ENCODE results near the gene SURF4.

Gene SURF4

DNA sequence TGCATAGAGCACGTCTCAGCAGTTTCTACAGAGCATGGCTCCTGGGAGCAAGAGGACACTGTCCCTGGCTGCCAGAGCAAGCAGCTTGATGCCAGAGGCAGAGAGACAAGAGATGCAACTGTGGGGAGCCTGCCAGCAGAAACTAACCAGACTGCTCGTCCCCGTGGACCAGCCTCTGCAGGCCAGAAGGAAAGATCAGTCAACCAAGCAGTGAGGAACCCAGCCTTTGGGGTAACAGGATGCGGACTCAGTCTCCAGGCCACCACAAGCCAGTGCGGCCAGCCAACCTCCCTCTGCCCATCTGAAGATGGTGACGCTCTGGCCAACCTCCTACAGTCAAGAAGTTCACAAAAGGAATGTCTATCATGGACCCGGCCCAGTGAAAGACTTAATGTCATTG lies 3.7 kb downstream of the SURF4 start:
- peaks cover under 1% of the 10 kb centered on the region for H3K36me3 ChIP-seq (ENCODE audit: insufficient read depth, low read length)
- peaks cover 48% of the 10 kb centered on the region for H3K4me1 ChIP-seq (ENCODE audit: control insufficient read depth, insufficient read depth, low read length, unreplicated experiment)
- no peak overlapping the region for H3K4me3 ChIP-seq (ENCODE audit: low read depth, low read length)
- peaks cover 91% of the 10 kb centered on the region for H3K79me2 ChIP-seq (ENCODE audit: control insufficient read depth, insufficient read depth, low read length, unreplicated experiment)
- no peaks in the 10 kb centered on the region for H3K27me3 ChIP-seq (ENCODE audit: insufficient read depth, low read length)
- H2AFZ ChIP-seq (ENCODE audit: low read length, unreplicated experiment): no peak overlapping the region
- H3K27ac ChIP-seq (ENCODE audit: low read depth, low read length): no peak overlapping the region

DNA sequence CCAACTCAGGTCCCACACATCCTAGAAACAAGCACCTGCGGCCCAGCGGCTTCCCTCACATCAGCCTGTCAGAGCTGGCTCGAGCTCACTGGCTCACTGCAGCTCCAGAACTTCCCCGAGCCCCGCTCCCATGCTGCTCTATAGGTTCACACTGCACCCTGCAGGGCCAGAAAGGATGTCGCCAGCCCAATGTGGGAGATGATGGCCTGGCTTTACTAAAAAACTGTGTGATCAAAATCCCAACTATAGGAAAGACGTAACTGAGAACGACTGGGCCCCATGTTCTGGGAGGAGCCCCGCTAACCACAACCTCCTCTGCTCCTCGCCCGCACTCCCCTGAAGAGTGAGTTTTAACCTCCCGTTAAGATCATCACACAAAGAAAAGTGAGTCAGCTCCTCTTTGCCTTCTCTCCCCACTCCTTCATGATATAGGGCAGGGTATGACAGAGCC lies 4.6 kb downstream of the SURF4 start:
- no peaks in the 10 kb centered on the region for H3K27me3 ChIP-seq (ENCODE audit: insufficient read depth, low read length)
- peaks cover 9% of the 10 kb centered on the region for H3K36me3 ChIP-seq (ENCODE audit: insufficient read depth, low read length)
- peaks cover 95% of the 10 kb centered on the region for H3K79me2 ChIP-seq (ENCODE audit: control insufficient read depth, insufficient read depth, low read length, unreplicated experiment)
- H3K4me1 ChIP-seq (ENCODE audit: control insufficient read depth, insufficient read depth, low read length, unreplicated experiment): peaks cover 48% of the 10 kb centered on the region
- H3K27ac ChIP-seq (ENCODE audit: low read depth, low read length): no peak overlapping the region
- no peak overlapping the region for H2AFZ ChIP-seq (ENCODE audit: low read length, unreplicated experiment)
- H3K4me3 ChIP-seq (ENCODE audit: low read depth, low read length): no peak overlapping the region

DNA sequence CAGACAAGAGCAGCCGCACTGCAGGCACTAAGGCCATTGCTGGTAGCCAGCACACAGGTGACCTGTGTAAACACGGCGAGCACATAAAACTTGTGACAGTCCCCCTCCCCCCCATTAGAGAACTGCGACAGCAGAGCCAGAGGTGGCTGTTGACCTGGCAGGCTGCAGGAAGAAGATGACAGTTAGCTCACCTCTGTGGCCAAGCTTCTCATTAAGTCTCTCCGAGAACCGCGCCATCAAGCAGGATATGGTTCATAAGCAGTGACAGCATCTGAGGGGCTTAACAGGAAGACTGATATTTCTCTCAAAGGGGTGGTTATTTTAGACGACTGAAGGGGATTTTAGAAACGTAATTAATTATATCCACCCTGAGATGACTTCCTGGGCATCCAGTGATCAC lies 5.2 kb downstream of the SURF4 start:
- Histone ChIP-seq H3K36me3 (ENCODE audit: insufficient read depth, low read length) (peaks cover 13% of the 10 kb centered on the region), H3K4me3 (ENCODE audit: low read depth, low read length) (no peak overlapping the region), H3K4me1 (ENCODE audit: control insufficient read depth, insufficient read depth, low read length, unreplicated experiment) (peaks cover 48% of the 10 kb centered on the region)

DNA sequence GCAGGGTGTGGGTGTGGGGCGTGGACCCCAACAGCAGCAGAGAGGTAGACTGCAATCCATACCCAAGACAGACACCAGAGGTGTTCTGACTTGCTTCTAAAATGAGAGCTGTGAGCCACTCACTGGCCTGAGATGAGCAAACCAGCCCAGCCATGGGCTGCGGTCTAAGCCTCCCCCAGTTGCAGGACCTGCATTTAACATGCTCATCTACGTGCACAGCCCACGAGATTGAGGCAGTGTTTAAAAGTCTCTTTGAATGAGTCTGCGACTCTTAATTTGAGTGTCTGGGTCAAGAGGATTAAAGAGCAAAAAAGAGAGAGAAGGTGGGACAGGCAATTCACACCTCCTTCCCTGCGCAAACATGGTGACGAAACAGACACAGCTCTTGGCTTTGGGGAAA lies 5.9 kb downstream of the SURF4 start:
- peaks cover 15% of the 10 kb centered on the region for H3K36me3 ChIP-seq (ENCODE audit: insufficient read depth, low read length)
- H3K27ac ChIP-seq (ENCODE audit: low read depth, low read length): no peak overlapping the region
- no peak overlapping the region for H3K4me3 ChIP-seq (ENCODE audit: low read depth, low read length)
- peaks cover 98% of the 10 kb centered on the region for H3K79me2 ChIP-seq (ENCODE audit: control insufficient read depth, insufficient read depth, low read length, unreplicated experiment)
- H2AFZ ChIP-seq (ENCODE audit: low read length, unreplicated experiment): no peak overlapping the region
- H3K4me1 ChIP-seq (ENCODE audit: control insufficient read depth, insufficient read depth, low read length, unreplicated experiment): peaks cover 48% of the 10 kb centered on the region
- H3K27me3 ChIP-seq (ENCODE audit: insufficient read depth, low read length): no peaks in the 10 kb centered on the region

More for the DNA sequence above, 5.2 kb downstream of the SURF4 start:
- no peak overlapping the region for H3K27ac ChIP-seq (ENCODE audit: low read depth, low read length)
- no peak overlapping the region for H2AFZ ChIP-seq (ENCODE audit: low read length, unreplicated experiment)
- H3K27me3 ChIP-seq (ENCODE audit: insufficient read depth, low read length): no peaks in the 10 kb centered on the region
- peaks cover 99% of the 10 kb centered on the region for H3K79me2 ChIP-seq (ENCODE audit: control insufficient read depth, insufficient read depth, low read length, unreplicated experiment)

DNA sequence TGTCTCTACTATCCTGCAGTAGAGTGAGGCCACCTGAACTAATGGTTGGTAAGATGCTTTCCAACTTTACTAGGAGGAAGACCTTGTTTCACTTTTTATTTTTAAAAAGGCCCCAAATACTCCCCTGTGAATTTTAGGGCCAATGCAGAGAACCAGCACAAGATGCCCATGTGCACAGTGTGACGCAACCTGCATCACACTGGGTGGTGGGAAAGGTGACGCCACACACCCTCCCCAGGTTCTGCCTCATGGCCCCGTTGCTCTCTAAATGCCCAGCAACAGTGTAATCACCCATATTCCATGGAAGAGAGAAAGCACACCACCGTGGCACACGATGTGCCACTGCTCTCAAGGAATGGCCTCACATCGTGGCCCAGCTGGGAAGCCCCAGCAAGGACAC lies 6.4 kb downstream of the SURF4 start:
- no peak overlapping the region for H3K4me3 ChIP-seq (ENCODE audit: low read depth, low read length)
- no peak overlapping the region for H3K27ac ChIP-seq (ENCODE audit: low read depth, low read length)
- no peak overlapping the region for H2AFZ ChIP-seq (ENCODE audit: low read length, unreplicated experiment)
- no peaks in the 10 kb centered on the region for H3K27me3 ChIP-seq (ENCODE audit: insufficient read depth, low read length)
- H3K4me1 ChIP-seq (ENCODE audit: control insufficient read depth, insufficient read depth, low read length, unreplicated experiment): peaks cover 48% of the 10 kb centered on the region
- peaks cover 96% of the 10 kb centered on the region for H3K79me2 ChIP-seq (ENCODE audit: control insufficient read depth, insufficient read depth, low read length, unreplicated experiment)
- peaks cover 19% of the 10 kb centered on the region for H3K36me3 ChIP-seq (ENCODE audit: insufficient read depth, low read length)

DNA sequence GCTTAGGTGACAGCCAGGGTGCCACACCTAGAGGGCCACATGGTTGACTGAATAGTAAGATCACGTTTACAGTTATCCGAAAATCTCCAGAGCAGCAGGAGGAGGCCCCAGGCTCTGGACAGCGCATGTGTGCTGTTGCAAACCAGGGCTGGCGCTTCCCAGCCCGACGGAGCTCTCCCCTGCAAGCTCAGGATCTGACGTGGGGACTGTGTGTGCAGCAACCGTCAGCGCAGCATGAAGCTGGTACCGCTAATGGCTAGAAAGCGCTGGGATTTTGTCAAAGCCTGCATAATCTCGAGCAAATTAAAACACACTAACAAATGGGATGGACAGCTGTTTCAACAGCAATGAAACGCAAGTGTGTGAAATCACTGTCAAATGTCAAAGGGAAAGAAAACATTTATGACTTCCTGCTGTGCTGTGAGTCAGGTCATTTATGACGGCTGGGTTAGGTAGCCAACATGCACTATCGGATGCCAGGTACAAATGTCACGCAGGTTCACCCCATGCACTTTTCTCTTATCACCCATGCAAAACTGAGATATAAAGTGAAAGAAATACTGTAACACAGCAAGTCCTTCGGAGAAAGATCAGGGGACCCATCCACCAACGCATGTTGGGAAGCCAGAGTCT lies 7.5 kb downstream of the SURF4 start:
- H2AFZ ChIP-seq (ENCODE audit: low read length, unreplicated experiment): no peak overlapping the region
- H3K4me1 ChIP-seq (ENCODE audit: control insufficient read depth, insufficient read depth, low read length, unreplicated experiment): peaks cover 43% of the 10 kb centered on the region
- H3K27ac ChIP-seq (ENCODE audit: low read depth, low read length): no peak overlapping the region
- H3K36me3 ChIP-seq (ENCODE audit: insufficient read depth, low read length): peaks cover 21% of the 10 kb centered on the region
- H3K27me3 ChIP-seq (ENCODE audit: insufficient read depth, low read length): no peaks in the 10 kb centered on the region
- H3K79me2 ChIP-seq (ENCODE audit: control insufficient read depth, insufficient read depth, low read length, unreplicated experiment): peaks cover 89% of the 10 kb centered on the region
- no peak overlapping the region for H3K4me3 ChIP-seq (ENCODE audit: low read depth, low read length)

DNA sequence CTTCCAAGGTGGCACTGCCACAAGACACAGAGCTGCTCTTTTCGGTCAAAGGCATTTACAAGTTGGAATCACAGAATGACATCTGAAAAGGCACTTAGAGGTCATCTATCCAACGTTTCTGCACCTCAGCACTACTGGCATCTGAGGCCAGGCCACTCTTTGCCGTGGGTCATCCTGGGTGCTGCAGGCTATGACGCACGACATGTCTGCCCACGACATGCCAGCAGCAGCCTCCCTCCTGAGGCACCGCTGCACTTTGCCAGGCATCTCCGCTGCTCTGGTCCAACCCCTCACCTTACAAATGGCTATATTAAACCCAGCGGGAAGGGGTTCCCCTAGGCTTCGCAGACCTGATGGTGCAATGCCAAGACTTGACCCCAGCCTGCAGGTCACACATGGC lies 8.1 kb downstream of the SURF4 start:
- Histone ChIP-seq H3K4me3 (ENCODE audit: low read depth, low read length) (no peak overlapping the region), H3K27ac (ENCODE audit: low read depth, low read length) (no peak overlapping the region), H2AFZ (ENCODE audit: low read length, unreplicated experiment) (no peak overlapping the region), H3K36me3 (ENCODE audit: insufficient read depth, low read length) (peaks cover 25% of the 10 kb centered on the region), H3K4me1 (ENCODE audit: control insufficient read depth, insufficient read depth, low read length, unreplicated experiment) (peaks cover 40% of the 10 kb centered on the region), H3K27me3 (ENCODE audit: insufficient read depth, low read length) (no peaks in the 10 kb centered on the region), H3K79me2 (ENCODE audit: control insufficient read depth, insufficient read depth, low read length, unreplicated experiment) (peaks cover 87% of the 10 kb centered on the region)

DNA sequence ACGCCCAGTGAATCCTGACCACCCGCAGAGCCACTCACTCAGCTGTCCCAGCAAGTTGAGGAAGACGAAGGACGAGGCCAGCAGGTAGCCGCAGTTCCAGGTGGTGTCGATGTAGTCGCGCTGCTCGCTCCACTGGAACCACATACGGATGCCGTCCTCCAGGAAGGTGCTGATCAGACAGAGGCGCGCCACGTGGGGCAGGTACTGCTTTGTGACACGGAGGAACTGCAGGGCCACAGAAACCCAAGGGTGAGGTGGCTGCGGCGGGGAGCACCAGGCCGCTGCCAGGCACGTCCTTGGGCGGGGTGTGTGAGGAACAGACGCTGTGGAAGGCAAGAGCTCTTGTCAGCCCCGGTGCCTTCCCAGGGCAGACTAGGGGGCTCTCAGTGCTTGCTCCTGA lies 8.6 kb downstream of the SURF4 start:
- H3K4me3 ChIP-seq (ENCODE audit: low read depth, low read length): no peak overlapping the region
- H3K36me3 ChIP-seq (ENCODE audit: insufficient read depth, low read length): peaks cover 27% of the 10 kb centered on the region
- peaks cover 81% of the 10 kb centered on the region for H3K79me2 ChIP-seq (ENCODE audit: control insufficient read depth, insufficient read depth, low read length, unreplicated experiment)
- H3K27ac ChIP-seq (ENCODE audit: low read depth, low read length): no peak overlapping the region
- H2AFZ ChIP-seq (ENCODE audit: low read length, unreplicated experiment): no peak overlapping the region
- H3K27me3 ChIP-seq (ENCODE audit: insufficient read depth, low read length): no peaks in the 10 kb centered on the region
- H3K4me1 ChIP-seq (ENCODE audit: control insufficient read depth, insufficient read depth, low read length, unreplicated experiment): peaks cover 35% of the 10 kb centered on the region

DNA sequence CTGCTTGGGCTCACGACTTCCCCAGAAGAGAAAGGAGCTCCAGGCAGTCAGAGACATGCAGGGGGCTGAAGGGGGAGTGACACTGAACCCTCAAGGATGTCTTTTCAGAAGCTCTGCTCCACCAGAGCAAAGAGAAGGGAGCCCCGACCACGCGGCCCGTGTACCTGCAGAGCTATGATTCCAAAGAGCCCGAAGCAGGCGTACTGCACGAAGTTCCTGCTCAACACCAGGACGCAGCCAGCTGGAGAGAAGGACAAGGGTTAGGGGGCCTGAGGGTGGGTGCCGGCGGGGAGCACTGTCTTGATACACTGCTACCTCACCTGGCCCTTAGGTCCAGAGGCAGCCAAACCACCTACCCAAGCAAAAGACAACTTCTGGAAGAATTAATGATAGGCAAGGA lies 9.4 kb downstream of the SURF4 start:
- Histone ChIP-seq H3K27ac (ENCODE audit: low read depth, low read length) (no peak overlapping the region), H3K27me3 (ENCODE audit: insufficient read depth, low read length) (no peaks in the 10 kb centered on the region), H2AFZ (ENCODE audit: low read length, unreplicated experiment) (no peak overlapping the region), H3K4me1 (ENCODE audit: control insufficient read depth, insufficient read depth, low read length, unreplicated experiment) (peaks cover 27% of the 10 kb centered on the region), H3K36me3 (ENCODE audit: insufficient read depth, low read length) (peaks cover 31% of the 10 kb centered on the region), H3K79me2 (ENCODE audit: control insufficient read depth, insufficient read depth, low read length, unreplicated experiment) (peaks cover 73% of the 10 kb centered on the region), H3K4me3 (ENCODE audit: low read depth, low read length) (no peak overlapping the region)

DNA sequence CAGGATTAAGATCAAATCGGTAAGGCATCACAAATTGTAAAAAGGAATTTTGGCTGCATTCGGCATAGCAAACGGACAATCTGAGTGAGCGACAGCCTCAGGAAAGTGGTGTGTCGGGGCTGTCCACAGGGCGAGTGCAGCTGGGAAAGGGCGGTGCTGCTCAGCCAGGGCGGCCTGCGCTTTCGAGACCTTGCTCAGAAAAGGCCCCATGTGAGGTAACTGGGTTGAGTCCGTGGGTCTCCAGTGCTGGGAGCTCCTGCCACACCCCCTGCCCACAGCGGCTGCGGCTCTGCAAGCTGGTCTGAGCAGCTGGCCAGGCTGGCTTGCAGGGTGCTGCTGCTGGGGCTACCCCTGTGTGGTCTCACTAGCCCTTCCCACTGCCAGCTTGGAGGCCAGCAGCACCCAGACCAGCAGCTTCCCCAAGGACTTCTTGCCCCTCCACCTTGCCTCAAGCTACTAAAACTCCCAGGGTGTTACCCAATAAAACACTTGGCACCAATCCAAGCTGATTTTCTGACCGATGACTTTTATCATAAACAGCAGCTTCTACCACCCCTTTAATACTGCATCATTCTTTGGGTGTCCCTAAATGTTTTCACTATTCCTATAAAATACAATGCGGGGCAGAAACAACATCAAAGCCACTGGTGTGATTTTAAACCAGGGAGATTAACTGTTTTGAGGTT lies 13.4 kb downstream of the SURF4 start:
- Histone ChIP-seq H3K79me2 (ENCODE audit: control insufficient read depth, insufficient read depth, low read length, unreplicated experiment) (peaks cover 37% of the 10 kb centered on the region), H3K4me1 (ENCODE audit: control insufficient read depth, insufficient read depth, low read length, unreplicated experiment) (peaks cover 2% of the 10 kb centered on the region), H3K4me3 (ENCODE audit: low read depth, low read length) (no peak overlapping the region), H3K36me3 (ENCODE audit: insufficient read depth, low read length) (peaks cover 31% of the 10 kb centered on the region), H3K27me3 (ENCODE audit: insufficient read depth, low read length) (no peaks in the 10 kb centered on the region), H2AFZ (ENCODE audit: low read length, unreplicated experiment) (no peak overlapping the region), H3K27ac (ENCODE audit: low read depth, low read length) (no peak overlapping the region)

DNA sequence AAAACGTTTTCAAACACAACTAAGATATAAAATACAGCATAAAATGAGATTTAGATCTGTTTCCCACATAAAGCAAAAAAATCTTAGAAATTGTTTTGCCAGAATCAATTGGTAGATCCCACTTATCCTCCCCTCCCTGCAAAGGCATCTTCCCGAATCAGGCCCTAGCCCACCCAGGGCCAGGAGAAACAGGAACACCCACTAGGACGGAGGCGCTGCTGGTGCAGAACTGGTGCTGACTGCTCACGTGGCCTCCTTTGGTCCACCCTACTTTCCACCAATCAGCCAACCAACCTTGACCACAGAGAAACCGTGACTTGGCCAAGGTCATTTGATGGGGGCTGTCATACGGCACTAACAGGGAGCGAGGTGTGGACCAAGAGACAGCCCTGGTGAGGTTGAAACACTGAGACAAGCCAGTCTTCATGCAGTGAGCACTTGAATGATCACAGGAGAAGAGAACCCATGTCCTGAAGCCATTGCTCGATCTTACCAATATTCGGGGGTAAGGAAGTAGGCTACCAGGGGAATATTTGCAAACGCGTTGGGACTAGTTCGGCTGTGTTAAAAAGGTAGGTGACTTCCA lies 14.3 kb downstream of the SURF4 start:
- peaks cover 8% of the 10 kb centered on the region for H3K4me1 ChIP-seq (ENCODE audit: control insufficient read depth, insufficient read depth, low read length, unreplicated experiment)
- H3K79me2 ChIP-seq (ENCODE audit: control insufficient read depth, insufficient read depth, low read length, unreplicated experiment): peaks cover 36% of the 10 kb centered on the region
- no peak overlapping the region for H2AFZ ChIP-seq (ENCODE audit: low read length, unreplicated experiment)
- no peaks in the 10 kb centered on the region for H3K27me3 ChIP-seq (ENCODE audit: insufficient read depth, low read length)
- no peak overlapping the region for H3K27ac ChIP-seq (ENCODE audit: low read depth, low read length)
- peaks cover 25% of the 10 kb centered on the region for H3K36me3 ChIP-seq (ENCODE audit: insufficient read depth, low read length)
- H3K4me3 ChIP-seq (ENCODE audit: low read depth, low read length): no peak overlapping the region

All from ACC112 (cell line).